Measurements from ENCODE around the gene RNU6-8. TPM values are rescaled to one million over a fixed set of nuclear protein-coding genes. Genes with fewer than 3 reads are reported as not detected.

RNU6-8 gene
- polyA plus RNA-seq, 1 of the 3 experiments (the other 2 are of a cell fraction) = not detected

- no peaks in the 10 kb centered on the region for H3K9me3 ChIP-seq
- no peaks in the 10 kb centered on the region for H4K20me1 ChIP-seq (ENCODE audit: insufficient read depth)
- no peak for TF ChIP-seq ELF1 (IDR thresholded peaks at IDR 0.05)
- no peak for TF ChIP-seq RCOR1 (IDR thresholded peaks at IDR 0.05; ENCODE audit: low read length)
- TF ChIP-seq, protein P1, sequence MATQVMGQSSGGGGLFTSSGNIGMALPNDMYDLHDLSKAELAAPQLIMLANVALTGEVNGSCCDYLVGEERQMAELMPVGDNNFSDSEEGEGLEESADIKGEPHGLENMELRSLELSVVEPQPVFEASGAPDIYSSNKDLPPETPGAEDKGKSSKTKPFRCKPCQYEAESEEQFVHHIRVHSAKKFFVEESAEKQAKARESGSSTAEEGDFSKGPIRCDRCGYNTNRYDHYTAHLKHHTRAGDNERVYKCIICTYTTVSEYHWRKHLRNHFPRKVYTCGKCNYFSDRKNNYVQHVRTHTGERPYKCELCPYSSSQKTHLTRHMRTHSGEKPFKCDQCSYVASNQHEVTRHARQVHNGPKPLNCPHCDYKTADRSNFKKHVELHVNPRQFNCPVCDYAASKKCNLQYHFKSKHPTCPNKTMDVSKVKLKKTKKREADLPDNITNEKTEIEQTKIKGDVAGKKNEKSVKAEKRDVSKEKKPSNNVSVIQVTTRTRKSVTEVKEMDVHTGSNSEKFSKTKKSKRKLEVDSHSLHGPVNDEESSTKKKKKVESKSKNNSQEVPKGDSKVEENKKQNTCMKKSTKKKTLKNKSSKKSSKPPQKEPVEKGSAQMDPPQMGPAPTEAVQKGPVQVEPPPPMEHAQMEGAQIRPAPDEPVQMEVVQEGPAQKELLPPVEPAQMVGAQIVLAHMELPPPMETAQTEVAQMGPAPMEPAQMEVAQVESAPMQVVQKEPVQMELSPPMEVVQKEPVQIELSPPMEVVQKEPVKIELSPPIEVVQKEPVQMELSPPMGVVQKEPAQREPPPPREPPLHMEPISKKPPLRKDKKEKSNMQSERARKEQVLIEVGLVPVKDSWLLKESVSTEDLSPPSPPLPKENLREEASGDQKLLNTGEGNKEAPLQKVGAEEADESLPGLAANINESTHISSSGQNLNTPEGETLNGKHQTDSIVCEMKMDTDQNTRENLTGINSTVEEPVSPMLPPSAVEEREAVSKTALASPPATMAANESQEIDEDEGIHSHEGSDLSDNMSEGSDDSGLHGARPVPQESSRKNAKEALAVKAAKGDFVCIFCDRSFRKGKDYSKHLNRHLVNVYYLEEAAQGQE (IDR thresholded peaks at IDR 0.05; ENCODE audit: low read depth, low read length) = no peak
- TF ChIP-seq TAF1 (IDR thresholded peaks at IDR 0.05; ENCODE audit: borderline replicate concordance, low read depth, low read length) = no peak
- no peak for TF ChIP-seq MXI1 (IDR thresholded peaks at IDR 0.05; ENCODE audit: low read depth, low read length)
- no peak for TF ChIP-seq NRF1 (IDR thresholded peaks at IDR 0.05; ENCODE audit: low read depth, low read length)
- no peak for TF ChIP-seq USF2 (IDR thresholded peaks at IDR 0.05; ENCODE audit: borderline replicate concordance, low read depth, low read length)
- no peak overlapping the region for H3K9ac ChIP-seq
- no peak overlapping the region for H3K27ac ChIP-seq (ENCODE audit: low read depth in 2 of 2, low read length in 1 of 2)
- no peak overlapping the region for H3K4me3 ChIP-seq (ENCODE audit: low read depth in 2 of 2, low read length in 1 of 2)
- H3K79me2 ChIP-seq (ENCODE audit: insufficient read depth) = no peaks in the 10 kb centered on the region
- no peaks in the 10 kb centered on the region for H3K27me3 ChIP-seq (ENCODE audit: insufficient read depth)
- H3K9me2 ChIP-seq = no peaks in the 10 kb centered on the region
- H2AFZ ChIP-seq (ENCODE audit: low read depth) = no peak overlapping the region
- no peaks in the 10 kb centered on the region for H3K36me3 ChIP-seq (replicated peaks in 1 of 2; ENCODE audit: control insufficient read depth in 1 of 2, insufficient read depth in 2 of 2, low read length in 1 of 2)
- no peaks in the 10 kb centered on the region for H3K4me1 ChIP-seq (ENCODE audit: control insufficient read depth in 1 of 2, insufficient read depth in 2 of 2, low read depth in 1 of 2, low read length in 1 of 2)
- no peak overlapping the region for H3K4me2 ChIP-seq
- DNase-seq = no peak
- H3F3A ChIP-seq (replicated peaks; ENCODE audit: insufficient read depth) = no peaks in the 10 kb centered on the region
- ChIA-PET POLR2A (no interaction called here), CTCF (no interaction called here)
These were observed 16.8 kb downstream of the RNU6-8 start for GRCh38 chr14:32186248-32186647.

- Histone ChIP-seq H3K9me3 (0 out of 2 replicates have a peak, but pooled peaks cover 2% of the 10 kb centered on the region), H2AFZ (ENCODE audit: low read depth) (no peak overlapping the region), H3K4me2 (no peak overlapping the region), H3K9ac (no peak overlapping the region), H3F3A (replicated peaks; ENCODE audit: insufficient read depth) (no peaks in the 10 kb centered on the region), H3K79me2 (ENCODE audit: insufficient read depth) (no peaks in the 10 kb centered on the region), H4K20me1 (ENCODE audit: insufficient read depth) (no peaks in the 10 kb centered on the region), H3K27ac (ENCODE audit: low read depth in 2 of 2, low read length in 1 of 2) (no peak overlapping the region), H3K27me3 (ENCODE audit: insufficient read depth) (no peaks in the 10 kb centered on the region), H3K9me2 (no peaks in the 10 kb centered on the region), H3K4me1 (ENCODE audit: control insufficient read depth in 1 of 2, insufficient read depth in 2 of 2, low read depth in 1 of 2, low read length in 1 of 2) (no peaks in the 10 kb centered on the region), H3K4me3 (ENCODE audit: low read depth in 2 of 2, low read length in 1 of 2) (no peak overlapping the region), H3K36me3 (replicated peaks in 1 of 2; ENCODE audit: control insufficient read depth in 1 of 2, insufficient read depth in 2 of 2, low read length in 1 of 2) (no peaks in the 10 kb centered on the region)
- ChIA-PET POLR2A (no interaction called here), CTCF (interaction anchor here (0.8 kb wide), 1 partner anchor 68 kb away, joined by 3 read pairs; no protein-coding TSS in a partner anchor)
- no peak for DNase-seq
- TF ChIP-seq GATA2 (CRISPR knock-in tag; IDR thresholded peaks at IDR 0.05) = no peak
- WGBS (ENCODE audit: low lambda C conversion rate) = 64% methylated on average over 1 of the region's 1 CpG
These were observed 18.0 kb downstream of the RNU6-8 start for GRCh38 chr14:32185097-32185496.
